NCI-H128 (cell line): ENCODE data around the gene STARD8.
"Not testable (repeated sequence)": the region's sequence is repeated elsewhere in the genome, so short reads cannot be mapped to it uniquely, and the experiment has no call there.

Experiments used
- DNase-seq: peaks from one replicate; lab custom pipeline; 2025; ENCODE audit not compliant: unreplicated experiment; lab: John Stamatoyannopoulos, UW

STARD8 gene

DNA sequence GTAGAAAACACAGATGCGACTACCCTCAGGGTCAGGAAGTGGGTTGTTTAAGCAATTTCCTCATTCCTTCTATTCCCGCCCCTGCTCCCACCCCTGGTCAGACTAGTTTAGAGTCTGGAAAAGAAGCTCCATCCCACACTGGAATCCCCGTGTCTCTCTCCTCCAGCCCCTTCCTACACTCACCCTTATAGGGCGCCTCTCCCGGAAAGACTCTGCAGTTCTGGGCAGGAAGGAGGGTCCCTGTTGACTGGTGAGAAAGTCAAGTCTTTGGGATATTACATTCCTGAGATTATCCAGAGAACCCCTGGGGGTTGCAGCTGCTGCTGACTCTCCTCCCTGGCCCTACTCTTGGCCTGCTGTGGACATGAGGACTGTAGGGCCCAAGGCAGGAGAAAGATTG lies 11.9 kb downstream of the STARD8 start:
- no peak for DNase-seq

DNA sequence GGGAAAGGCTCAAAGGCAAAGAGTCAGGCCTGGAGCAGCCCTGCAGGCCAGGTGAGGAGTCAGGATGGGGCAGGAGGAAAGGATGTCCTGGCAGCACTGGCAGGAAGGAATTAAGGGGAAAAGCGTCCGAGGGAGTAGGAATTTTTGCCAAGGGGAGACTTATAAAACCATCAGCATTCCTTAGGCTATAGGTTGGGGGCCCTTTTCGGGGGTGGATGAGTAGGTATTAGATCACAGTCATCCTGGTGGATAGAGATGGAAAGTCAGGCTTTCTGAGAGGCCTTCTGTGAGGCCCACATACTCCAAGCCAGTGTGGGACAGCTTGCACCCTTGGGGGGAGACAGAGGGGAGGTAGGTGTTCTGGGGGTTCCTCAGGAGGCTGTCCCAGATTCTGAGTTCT lies 12.3 kb downstream of the STARD8 start:
- DNase-seq: no peak

DNA sequence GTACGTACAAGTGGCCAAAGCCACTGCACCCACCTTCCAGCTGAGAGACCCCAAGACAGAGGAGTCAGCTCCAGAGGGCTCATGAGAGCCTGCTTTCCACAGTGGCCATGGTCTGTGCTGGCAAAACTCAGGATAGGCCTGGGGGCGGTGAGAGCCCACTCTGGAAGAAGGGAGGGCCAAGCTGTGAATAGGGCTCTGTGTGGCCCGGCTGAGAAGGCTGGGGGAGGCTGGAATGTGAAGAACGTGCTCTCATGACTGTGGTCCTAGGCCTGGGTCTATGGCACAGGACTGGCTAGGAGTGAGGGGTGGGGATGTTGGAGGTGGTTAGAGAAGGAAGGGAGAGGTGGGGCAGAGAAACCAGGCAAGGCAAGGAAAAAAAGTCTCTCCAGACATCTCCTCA lies 13.3 kb downstream of the STARD8 start:
- no peak for DNase-seq

DNA sequence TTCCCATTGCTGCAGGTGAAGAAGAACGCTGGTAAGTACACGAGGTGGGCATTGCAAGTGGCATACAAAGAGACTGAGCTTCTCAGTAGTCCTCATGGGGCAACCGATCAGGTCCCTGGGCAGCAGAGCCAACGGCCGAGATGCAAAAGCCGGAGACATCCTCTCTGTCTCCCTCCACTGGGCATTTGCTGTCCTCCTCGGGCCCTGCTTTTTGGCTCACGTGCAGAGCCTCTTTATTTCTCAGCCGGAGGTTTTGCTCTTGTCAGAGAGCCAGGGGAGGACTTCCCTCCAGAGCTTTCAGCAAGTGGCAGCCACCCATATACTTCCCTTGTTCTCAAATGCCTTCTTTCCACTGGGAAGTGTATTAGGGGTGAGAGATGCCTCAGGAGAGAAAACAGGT lies 18.0 kb downstream of the STARD8 start:
- no peak for DNase-seq

DNA sequence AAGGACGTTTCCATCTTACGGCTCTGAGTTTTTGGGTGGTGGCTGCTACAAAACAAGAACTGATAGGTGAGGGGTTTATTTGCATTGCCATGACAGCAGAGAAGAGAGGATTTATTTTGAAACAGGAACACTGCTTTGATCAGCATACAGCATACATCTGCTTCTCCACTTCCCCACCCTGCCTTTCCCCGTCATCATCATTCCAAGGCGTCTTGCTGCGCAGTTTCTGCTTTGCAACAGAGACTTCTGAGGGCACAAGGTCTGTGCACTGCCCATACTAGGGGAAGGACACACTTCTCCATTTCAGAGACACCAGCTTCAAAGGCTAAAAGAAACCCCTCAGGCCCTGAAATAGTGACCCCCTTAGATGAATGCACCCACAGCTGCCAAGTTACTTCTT lies 19.1 kb downstream of the STARD8 start:
- DNase-seq: no peak

DNA sequence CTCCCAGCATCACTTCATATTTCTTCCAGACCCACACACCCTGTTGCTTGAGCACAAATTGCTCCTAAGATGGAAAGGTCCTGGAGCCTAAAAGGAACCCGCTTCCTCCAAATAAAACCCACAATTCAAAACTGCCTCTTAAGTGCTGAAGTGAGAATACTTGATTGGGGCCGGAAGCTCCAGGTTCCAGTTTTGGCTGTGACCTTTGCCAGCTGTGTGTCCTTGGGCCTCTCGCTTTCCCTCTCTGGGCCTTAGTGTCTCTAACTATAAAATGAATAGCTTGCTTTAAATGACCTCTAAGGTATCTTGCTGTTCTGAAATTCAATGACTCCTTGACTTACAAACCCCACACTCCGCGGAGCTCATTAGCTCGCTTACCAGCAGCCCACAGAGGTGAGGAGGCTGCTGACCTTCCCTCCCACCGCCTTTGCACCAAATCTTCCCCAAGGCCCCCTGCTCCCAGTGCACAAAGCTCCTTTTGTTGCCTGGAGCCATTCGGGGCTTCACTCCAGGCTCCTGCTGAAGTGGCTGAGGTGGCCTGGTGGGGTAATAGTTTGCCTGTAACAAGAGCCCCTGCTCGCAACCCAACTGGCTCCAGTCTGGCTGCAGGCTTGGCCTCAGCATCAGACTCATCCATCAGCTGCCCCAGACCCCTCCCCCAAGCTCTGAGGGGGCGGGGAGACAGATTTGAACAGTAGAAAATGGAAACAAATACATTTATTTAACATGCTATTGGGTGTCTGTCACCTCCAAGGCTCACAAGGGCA lies 21.8 kb downstream of the STARD8 start:
- DNase-seq: no peak

DNA sequence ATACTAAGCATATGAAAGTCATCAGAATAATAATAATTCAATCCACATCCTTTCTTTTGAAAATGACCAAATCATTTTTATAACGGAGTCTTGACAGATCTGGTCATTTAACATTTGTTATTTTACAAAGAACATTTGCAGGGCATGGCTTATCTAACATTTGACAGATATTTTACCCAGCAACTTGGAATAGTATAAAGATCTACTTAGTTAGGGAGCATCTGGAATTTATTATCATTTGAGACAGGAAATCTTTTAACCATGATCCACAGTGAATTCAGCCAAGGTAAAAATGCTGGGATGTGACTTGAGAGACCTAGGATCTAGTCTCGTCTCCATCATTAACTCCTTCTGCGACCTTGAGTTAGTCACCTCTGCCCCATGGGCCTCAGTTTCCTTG lies 22.4 kb downstream of the STARD8 start:
- no peak for DNase-seq

DNA sequence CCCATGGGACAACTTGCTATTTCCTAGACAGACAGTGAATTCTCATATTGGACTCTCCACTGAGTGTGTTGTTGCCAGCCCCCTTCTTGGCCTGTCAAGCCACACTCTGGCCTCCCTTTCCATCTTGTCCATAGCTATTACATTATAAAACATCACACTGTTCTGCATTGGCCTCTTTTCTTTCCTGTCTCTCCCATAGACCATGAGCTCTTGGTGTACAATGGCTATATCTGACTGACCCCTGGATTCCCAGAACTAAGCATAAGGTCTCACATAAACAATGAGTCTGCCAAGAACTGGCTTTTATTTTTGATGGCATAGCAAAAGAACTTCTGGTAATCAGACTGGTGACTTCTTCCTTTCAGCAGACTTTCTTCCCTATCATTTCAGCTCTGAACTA lies 23.8 kb downstream of the STARD8 start:
- no peak for DNase-seq

DNA sequence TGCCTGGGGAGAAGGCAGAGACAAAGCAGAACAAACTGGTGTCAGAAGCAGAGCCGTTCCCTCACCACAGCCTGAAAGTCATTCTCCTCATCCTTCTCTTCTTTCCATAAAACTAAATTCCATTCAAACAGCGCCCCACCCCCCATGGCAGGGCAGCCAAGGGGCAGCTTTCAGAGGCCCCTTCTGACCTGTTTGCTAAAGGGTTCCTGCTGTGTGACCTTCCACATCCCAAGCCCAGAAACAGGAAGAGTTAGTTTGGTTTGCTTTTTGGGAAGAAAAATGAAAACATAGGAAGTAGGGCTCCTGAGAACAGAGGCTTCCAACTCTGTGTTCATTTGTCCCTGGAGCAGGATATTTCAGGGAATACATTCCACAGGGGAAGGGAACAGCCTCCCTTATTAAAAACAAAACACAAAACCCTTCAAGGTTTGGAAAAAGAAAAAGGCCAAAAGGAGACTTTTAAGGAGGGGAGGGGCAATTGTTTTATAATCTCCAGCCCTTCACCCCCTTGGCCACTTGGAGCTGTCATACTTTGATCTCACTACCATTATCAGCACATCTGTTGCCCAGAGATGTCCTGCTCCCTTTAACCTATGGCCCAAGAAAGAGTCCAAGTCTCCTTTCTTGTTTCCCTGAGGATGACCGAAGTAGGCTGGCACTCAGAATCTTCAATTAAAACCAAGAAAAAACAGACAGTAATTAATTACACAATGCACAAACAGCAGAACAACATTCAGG lies 25.3 kb downstream of the STARD8 start:
- DNase-seq: no peak

DNA sequence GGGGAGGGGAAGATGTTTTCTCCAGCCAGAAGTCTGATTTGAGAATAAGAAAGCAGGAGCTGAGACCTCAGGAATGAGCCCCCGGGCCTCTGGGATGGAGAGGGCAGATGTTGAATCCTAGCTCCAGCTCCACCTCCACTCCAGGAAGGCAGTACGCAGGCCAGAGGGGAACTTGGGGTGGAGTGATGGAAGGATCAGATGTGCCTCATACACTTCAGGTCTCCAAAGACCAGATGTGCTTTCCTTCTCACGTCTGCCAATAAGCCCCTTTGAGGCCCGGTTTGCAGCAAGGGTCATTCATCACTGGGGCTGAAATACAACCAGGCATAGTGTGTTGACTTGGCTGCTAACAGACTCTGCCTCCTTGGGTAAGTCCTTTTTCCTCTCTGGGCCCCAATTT lies 28.1 kb downstream of the STARD8 start:
- DNase-seq: no peak

DNA sequence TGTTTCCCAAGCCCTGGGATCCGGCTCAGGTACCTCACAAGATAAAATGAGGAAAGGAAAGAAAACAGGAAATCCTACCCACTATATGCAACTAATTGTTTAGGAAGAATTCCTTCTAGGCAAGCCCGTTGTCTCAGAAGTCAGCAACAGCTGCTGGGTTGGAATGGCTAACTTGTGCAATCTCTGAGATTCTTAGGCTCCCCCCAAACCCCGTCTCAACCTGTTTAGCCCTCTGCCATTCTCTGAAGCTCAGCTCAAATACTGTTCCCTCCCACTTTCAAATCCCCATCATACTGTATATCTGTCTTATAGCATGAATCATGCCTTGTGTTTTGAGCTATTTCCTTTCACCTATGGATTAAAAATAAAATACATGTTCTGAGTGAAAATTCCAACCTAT lies 28.9 kb downstream of the STARD8 start:
- no peak for DNase-seq

DNA sequence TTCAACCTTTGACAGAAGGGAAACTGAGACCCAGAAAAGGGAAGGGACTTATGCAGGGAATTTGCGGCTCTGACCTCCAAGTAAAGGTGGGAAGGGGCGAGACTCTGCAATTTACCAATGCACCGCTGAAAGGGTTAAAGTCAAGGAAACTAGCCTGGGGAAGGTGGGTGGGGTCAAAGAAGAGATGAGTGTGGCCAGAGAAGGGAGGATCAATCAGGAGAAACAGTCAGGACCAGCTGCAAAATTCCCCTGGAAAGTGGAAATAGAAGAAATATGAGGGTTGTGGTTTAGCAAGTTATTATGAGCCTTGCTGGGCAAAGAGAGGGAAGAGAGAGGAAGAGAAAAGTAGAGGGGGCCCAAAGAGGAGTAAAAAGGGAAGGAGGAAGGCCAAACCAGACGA lies 30.5 kb downstream of the STARD8 start:
- DNase-seq: no peak

DNA sequence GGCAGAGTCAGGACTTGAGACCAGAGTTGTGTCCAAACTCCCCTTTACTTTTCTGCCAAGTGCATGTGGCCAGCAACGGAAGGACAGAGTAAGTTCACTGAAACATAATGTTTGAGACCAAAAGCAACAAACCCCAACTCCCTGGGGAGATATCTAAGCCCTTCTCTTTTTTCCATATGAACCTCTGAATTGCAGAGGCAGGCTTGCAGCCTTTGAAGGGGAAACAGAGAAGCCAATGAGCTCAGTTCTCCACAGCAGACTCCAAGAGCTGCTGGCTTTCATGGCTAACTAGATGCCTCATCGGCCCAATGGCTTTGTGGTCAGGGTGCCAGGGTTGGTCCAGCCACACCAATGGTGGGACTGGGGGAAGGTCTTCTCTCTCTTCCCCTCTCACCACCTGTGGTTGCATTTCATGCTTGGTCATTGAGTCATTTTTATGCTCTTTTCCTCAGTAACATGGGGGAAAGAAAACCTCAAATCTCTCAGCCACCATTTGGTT lies 34.0 kb downstream of the STARD8 start:
- DNase-seq: no peak

DNA sequence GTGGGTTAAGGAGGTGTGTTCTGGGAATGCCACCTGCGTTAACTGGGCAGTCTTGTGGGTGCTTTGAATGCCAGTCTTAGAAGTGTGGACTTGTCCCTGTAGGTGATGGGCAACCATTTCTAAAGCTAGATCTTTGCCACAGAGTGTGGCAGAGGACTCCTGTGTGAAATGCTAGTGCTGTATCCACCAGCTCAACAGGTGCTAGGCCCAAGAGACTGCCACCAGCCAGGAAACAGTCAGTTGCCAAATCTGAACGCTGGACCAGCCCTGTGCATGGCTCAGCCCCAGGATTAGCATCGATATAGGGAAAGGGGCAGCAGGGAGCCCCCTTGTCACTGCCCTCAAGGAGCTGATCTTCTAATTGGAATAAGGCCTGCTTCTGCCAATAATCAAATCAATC lies 35.3 kb downstream of the STARD8 start:
- DNase-seq: no peak

DNA sequence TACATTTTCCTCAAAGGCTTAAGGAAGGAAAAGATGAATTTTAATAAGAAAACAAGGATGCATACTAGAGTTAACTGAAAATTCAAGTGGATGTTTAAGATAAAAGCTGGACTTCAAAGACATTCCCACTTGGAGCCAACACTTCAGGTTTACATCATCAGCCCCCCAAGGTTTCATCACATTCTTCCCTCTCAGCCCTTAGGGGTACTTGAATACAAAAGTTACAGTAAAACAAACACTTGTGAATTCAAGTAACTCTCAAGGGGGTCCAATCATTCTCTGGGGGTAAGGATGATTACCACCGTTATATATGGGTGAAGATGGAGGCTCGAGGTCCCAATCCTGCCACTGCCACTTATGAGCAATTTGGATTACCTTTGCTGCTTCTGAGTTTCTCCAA lies 36.1 kb downstream of the STARD8 start:
- no peak for DNase-seq

DNA sequence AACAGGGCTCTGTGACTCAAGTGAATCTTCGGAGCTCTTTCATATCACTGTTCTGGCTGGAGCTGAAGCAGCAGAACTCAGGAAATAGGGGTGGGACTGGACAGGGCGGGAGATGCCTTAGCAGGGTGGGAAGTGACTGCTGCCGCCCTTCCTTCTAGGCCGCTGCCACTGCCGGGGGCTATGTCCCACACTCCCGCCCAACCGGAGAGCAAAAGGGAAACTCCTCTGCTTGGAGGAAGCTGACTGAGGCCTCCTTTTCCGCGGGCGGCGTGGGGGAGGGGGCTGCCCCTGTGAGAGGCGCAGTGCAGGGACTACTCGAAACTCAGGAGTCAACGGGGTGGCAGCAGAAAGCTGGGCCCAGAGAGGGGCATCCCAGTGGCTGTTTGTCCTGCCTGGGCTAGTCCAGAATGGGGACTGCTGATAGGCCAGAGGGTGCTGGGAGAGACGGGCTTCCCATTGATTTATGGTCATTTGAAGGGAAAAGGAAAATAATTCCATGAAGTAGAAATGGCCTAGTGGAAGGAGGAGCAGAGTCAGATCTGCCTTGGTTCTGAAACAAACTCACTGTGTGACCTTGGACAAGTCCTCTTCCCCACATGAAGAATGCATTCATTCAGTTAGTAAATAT lies 36.9 kb downstream of the STARD8 start:
- no peak for DNase-seq

DNA sequence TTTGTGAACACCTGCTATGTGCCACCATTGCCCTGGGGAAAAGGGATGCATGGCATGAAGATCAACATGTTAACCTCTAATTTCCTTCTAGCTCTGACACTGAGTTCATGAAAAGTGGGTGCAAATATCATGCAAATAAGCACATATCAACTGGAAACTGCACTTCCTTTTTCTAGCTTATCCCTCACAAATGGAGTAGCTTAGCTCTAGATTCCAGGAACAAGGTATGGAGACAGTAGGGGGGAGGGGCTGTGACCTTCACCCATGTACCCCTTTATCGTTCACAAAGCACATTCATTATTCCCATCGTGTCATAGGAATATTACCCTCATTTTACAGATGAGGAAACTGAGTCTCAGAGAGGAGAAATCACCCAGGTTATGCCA lies 37.4 kb downstream of the STARD8 start:
- no peak for DNase-seq

DNA sequence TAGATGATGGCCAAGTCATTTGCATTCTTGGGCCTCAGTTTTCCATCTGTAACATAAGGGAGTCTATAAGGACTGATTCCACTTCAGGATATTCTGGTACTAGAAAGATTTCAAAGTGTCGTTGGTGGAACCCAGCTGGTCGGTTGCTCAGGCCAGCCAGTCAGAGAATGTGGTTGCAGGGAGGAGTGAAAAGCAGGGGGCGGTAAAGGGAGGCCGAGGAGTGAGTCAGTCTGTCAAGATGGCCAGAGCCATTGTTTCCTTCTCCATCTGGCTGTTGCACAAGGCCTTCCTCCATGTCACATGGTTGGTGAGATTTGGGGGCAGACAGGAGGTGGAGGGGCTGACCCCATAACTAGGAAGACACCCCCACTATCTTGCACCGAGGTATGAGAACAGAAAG lies 38.2 kb downstream of the STARD8 start:
- DNase-seq: no peak

DNA sequence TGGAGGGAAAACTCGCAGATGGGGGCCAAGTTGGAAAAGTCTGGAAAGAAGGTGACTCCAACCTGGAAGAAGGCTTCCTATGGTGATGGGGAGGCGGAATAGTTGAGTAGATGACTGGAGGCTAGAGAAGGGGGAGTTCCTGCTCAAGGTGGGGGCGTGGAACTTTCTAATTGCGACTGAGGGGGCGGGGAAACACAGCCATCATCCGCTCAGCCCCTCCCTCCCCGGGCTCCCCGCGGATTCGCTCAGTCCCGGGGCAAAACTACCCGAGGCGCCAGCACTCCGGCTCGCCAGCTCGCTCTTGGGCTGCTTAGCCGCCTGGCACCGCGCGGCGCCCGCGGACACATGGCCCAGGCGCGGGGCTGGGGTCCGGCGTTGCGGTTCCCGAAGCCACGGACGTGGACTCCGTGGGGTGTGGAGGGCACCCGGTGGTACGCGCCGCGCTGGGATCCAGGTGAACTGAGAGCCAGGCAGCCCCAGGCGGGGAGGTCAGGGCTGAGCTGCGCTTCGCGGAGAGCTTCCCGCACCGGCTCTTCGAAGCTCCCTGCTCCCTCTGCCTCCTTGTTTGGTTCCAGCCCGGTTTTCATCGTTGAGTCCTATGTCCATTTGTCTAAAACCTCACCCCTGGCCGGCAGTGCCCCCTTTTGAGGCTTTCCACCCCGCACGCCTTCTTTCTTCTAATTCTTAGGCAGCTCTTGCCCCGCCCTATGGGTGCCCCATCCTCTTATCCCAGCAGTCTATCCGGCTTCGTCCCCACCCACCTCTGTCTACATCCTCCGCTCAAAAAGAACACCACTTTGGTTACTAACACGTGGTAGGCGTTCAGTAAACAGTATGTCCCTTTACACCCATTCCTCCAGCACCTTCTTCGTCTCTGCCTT lies 38.9 kb downstream of the STARD8 start:
- no peak for DNase-seq

DNA sequence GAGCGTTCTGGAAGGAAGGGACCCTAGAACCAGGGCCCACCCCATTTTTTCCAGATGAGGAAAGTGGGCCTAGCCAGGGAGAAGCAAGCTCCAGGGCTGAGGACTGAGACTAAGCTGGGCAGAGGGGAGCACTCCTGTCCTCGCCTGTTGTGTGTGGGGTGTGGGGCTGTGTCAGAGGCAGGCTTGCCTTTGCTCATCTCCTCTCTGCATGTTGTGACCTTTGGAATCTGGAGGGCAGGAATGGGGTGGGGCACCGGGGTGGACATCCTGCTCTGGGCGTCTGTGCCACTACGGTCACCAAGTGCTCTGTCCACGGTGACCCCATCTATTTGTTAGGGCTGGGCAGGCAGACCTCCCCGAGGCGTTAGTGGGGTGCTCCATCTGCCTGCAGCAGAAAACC lies 41.5 kb downstream of the STARD8 start:
- DNase-seq: not testable (repeated sequence)

DNA sequence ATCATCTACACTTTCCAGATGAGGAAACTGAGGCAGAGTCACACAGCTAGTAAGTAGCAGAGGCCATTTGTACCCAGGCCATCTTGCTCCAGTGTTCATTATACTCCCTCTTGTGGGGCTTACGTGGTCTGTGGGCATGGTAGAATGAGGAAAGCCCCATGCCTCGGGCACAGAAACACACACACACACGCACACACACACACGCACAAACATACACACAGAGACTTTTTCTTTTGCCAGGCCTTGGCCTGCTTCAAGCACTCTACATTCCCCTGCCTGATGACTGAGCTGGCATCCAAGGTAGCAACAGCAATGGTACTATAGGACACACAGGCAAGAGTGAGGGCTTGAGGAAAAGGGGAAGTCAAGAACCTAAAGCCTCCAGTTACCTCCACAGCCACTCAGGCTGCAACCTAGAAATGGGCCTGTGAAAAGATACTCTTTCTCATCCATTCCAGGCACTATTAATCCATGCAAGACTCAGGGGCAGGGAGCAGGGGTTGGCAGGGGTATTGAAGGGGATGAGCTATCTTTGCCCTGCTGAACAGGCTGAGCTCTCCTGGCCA lies 43.6 kb downstream of the STARD8 start:
- DNase-seq: no peak
